GOT3 (cell line): Measurements from ENCODE around the gene SMIM3.
"Not testable (repeated sequence)": the region's sequence is repeated elsewhere in the genome, so short reads cannot be mapped to it uniquely, and the experiment has no call there.

Experiments
- DNase-seq: peaks from one replicate; lab custom pipeline; 2025; ENCODE audit warnings: mixed read lengths; lab: John Stamatoyannopoulos, UW

SMIM3 gene

DNA sequence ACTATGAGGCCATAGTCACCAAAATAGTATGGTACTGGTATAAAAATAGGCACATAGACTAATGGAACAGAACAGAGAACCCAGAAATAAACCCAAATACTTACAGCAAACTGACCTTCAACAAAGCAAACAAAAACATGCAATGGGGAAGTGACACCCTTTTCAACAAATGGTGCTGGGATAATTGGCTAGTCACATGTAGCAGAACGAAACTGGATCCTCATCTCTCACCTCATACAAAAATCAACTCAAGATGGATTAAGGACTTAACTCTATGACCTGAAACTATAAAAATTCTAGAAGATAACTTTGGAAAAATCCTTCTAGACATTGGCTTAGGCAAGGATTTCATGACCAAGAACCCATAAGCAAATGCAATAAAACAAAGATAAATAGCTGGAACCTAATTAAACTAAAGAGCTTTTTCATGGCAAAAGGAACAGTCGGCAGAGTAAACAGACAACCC is 14.9 kb downstream of the SMIM3 start:
- not testable (repeated sequence) for DNase-seq

- DNase-seq: no peak
Observed at GRCh38 chr5:150794927-150795326, 16.4 kb downstream of the SMIM3 start.

GRCh38 chr5:150797384-150797783 is 18.8 kb downstream of the SMIM3 start:
- no peak for DNase-seq

- no peak for DNase-seq
Observed at GRCh38 chr5:150801117-150801927, 22.8 kb downstream of the SMIM3 start.

DNA sequence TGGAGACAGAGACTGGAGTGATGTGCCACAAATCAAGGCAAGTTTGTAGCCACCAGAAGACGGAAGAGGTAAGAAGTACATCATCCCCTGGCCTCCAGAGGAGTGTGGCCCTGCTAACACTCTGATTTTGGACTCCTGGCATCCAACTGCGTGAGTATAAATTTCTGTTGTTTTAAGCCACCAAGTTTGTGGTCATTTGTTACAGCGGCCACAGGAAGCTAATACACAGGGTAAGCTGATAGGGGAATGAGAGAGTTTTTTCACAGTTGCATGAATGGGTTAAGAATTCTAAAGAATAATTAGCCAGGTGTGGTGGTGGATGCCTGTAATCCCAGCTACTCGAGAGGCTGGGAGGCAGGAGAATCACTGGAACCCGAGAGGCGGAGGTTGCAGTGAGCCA is 25.8 kb downstream of the SMIM3 start:
- DNase-seq: no peak

GRCh38 chr5:150809363-150809762 is 30.8 kb downstream of the SMIM3 start:
- no peak for DNase-seq

DNA sequence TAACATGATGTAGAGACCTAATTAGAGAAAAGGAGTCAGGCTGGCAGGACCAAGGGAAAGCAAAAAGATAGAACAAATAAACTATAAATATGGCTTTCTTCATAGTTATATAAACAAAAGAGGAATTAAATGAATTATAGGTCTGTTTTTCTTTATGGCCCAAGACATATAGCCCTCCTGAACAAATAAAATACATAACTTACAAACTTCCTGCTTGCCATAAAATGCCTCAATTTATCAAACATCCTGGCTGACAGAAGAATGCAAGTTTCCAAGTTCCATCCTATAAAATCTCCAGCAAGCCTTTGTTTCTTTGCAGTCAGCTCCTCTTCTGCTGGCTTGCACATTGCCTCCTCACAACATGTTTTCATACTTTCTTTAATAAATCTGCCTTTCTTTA is 36.5 kb downstream of the SMIM3 start:
- DNase-seq: no peak

DNA sequence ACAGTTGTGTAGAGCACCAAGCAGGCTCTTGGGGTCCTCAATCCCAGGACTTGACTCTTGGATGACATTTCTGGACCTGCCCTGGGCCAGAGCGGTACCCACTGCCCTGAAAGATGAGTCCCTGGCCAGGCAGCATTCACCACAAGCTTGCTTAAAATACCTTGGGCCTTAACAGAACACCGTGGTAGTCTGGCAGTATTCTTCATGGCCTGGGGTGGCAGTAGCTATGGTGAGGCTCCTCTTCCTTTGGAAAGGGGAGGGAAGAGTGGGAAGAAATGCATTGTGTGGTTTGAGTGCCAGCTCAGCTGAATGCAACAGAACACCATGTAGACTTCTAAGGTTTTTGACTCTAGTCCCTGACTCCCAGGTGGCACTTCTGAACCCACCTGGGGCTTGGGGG is 38.4 kb downstream of the SMIM3 start:
- no peak for DNase-seq

- no peak for DNase-seq
Observed at GRCh38 chr5:150829744-150830143, 51.2 kb downstream of the SMIM3 start.

DNA sequence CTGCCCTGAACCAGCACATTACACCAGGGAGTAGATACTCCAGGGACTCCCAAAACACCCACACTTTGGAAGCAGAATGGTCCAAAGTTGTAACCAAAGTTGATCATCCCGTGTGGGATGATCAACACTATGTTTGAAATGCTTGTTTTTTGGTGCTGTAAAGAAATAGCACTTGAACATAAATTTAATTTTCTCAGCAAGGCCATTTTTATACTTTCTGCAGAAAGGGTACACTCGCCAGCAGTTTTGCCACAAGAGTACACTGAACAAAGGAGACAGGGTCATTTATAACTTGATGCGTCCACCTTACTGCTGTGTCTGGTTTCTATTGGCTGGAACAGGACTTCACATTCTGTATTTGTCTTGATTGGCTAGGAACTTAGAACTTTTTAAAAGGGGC is 53.3 kb downstream of the SMIM3 start:
- not testable (repeated sequence) for DNase-seq

DNA sequence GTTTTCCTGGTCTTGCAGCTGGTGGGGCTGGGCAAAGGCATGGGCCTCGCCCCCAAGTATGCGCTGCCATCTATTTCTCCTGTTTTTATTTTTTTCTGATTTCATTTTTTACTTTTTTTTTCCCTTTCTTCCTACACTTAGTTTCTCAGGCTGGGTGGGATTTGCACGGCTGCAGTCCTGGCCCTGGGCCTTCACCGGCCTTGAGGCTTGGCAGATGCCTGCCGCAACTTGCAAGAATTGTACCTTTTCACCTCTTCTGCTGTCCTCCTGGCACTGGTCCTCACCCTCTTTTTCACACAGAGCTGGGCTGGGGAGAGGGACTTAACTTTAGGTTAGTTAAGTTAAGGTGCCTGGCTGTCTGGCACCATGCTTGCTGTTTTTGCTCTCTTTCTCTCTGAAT is 57.5 kb downstream of the SMIM3 start:
- DNase-seq: no peak

GRCh38 chr5:150836703-150837102 is 58.1 kb downstream of the SMIM3 start:
- no peak for DNase-seq

- DNase-seq: not testable (repeated sequence)
Observed at GRCh38 chr5:150845185-150845859, 66.8 kb downstream of the SMIM3 start.

- DNase-seq: not testable (repeated sequence)
Observed at GRCh38 chr5:150846308-150846653, 67.7 kb downstream of the SMIM3 start, which contains the start of gene IRGM. IRGM (plus strand) TSS chr5:150846521; CDS start chr5:150848124, 1,603 bp downstream.
